ENCODE measurements around the gene PDCD4.

DNA sequence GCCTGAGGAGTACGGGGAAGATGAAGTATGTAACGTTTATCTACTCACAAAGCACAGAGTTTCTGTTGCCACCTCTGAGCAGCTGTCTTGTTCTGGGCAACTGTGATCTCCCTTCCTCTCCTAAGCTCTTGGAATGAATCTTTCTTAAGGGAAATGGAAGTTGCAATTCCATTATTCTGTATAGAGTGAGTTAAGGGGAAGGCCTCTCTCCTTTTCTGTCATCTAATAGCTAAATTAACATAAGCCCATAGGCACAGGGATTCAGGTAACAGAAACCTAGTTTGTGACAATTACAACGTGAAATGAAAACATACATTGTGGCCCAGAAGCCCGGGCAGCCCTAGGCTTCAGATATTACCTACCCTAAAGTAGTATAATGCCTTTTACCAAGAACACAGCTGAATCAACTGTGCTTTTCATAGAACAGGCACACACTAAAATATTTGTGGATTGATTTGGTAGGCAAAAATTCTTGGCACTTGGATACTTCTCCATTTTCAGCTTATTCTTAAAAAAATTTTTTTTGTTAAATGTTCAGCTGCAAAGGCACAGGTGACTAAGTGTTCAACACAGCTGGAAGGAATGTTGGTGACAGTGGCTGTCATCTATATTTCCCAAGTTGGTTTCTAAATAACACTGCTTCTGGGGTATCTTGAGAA lies 3.8 kb upstream of the PDCD4 start:
- TF ChIP-seq, protein P1, sequence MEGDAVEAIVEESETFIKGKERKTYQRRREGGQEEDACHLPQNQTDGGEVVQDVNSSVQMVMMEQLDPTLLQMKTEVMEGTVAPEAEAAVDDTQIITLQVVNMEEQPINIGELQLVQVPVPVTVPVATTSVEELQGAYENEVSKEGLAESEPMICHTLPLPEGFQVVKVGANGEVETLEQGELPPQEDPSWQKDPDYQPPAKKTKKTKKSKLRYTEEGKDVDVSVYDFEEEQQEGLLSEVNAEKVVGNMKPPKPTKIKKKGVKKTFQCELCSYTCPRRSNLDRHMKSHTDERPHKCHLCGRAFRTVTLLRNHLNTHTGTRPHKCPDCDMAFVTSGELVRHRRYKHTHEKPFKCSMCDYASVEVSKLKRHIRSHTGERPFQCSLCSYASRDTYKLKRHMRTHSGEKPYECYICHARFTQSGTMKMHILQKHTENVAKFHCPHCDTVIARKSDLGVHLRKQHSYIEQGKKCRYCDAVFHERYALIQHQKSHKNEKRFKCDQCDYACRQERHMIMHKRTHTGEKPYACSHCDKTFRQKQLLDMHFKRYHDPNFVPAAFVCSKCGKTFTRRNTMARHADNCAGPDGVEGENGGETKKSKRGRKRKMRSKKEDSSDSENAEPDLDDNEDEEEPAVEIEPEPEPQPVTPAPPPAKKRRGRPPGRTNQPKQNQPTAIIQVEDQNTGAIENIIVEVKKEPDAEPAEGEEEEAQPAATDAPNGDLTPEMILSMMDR (IDR thresholded peaks at IDR 0.05) = no peak
- TF ChIP-seq POLR2A (IDR thresholded peaks at IDR 0.05) = no peak

Measured in lower leg skin (tissue), 3 donors.